ENCODE data around the gene NEK7. TPM values are rescaled to one million over a fixed set of nuclear protein-coding genes. Genes with fewer than 3 reads are reported as not detected.
"Not testable (repeated sequence)": the region's sequence is repeated elsewhere in the genome, so short reads cannot be mapped to it uniquely, and the experiment has no call there.

NEK7 gene
- total RNA-seq = 185 TPM
- long read RNA-seq, full-length matches to known transcripts = 542 of 636 reads
- long read RNA-seq, partial matches to known transcripts = 33 of 636 reads
- long read RNA-seq, other reads (novel, unspliced or antisense) = 61 of 636 reads

DNA sequence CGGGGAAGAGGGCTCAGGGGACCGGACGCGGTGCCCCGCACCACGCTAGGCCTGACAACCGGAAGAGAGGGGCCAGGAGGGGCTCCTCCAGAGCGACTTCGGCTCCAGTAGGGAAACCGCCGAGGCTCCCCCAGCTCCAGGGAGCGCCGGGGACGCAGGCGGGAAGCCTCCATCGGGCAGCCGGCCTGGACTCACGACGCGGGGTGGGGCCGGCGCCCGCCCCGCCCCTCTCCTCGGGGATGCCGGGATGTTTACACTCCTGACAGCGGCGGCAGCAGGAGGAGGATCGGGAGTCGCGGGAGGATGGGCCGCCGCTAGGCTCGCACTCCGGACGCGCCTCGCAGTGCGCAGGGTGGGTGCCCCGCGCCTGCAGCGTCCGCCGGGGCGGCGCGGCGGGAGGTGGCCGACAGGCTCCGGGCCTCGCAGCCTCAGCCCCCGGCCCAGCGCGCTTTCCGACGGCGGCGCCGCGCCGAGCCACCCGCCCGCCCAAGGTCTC is at the start of gene NEK7:
NEK7 (plus strand) TSS at position 254 of the 496 bp plus-strand sequence. CDS start 75,583 bp downstream, outside the sequence.
- peak; percentile 80 for ATAC-seq (ENCODE audit: poor library complexity)
- intact Hi-C loops (cut with DNase I) = loop anchor here (10.0 kb wide), 1 partner anchor 48 kb away; no protein-coding TSS in a partner anchor
- peak; percentile 92 for DNase-seq

DNA sequence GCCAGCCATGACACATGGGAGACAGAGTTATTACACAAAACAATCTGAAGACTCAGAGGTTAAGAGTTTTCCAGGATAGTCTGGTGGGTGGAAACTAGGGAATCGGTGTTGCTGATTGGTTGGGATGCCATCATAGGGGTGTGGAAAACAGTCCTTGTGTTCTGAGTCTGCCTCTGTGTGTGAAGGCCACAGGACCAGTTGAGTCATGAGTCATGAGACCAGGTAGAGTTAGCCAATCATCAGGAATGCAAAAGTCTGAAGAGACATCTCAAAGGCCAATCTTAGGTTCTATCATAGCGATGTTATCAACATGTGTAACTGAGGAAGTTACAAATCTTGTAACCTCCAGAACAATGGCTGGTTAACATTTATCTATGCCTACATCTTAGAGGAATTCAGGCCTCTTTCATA is 49.7 kb upstream of the NEK7 start:
- ATAC-seq (ENCODE audit: poor library complexity) = no peak
- DNase-seq = no peak
- intact Hi-C loops (cut with DNase I) = no loop called here

DNA sequence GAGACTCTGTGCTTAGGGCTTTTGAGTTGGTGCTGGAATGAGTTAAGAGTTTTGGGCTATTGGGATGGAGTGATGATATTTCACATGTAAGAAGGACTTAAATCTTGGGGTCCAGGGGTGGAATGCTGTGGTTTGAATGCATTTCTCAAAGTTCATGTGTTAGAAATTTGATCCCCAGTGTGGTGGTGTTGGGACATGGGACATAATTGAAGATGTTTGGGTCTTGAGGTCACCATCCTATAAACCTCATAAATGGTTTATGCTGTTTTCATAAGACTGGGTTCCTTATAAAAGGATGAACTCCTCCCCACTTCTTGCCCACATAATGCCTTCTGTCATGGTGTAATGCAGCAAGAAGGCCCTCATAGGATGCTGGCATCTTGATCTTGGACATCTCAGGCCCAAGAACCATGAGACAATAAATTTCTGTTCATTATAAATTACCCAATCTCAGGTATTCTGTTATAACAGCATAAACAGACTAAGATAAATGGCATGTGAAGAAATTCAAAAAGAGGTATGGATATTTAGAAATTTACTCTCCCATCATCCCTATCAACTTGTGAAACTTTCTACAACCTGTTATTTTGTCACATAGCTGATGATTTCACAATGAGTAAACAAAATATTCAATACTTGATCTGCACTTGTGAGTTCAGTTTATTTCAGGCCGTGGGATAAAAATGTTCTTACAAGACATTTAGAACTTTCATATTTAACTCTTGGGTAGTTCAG is 48.0 kb upstream of the NEK7 start:
- intact Hi-C loops (cut with DNase I) = no loop called here
- ATAC-seq (ENCODE audit: poor library complexity) (no peak), DNase-seq (no peak)

DNA sequence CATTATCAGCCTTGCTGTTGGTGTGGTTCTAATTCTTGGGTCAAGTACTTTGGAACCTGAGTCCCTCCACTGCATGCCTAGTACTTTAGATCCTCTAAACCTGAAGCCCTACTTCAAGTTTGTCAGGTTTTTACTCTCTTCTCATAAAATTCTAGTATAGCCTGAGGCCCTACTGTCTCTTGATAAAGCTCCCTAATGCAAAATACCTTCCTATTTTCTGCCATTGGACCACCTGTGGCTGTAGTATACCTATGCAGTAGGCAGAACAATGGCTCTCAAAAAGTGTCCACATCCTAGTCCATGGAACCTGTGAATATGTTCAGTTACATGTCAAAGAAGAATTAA is 47.5 kb upstream of the NEK7 start:
- intact Hi-C loops (cut with DNase I) = no loop called here
- DNase-seq (no peak), ATAC-seq (ENCODE audit: poor library complexity) (no peak)

DNA sequence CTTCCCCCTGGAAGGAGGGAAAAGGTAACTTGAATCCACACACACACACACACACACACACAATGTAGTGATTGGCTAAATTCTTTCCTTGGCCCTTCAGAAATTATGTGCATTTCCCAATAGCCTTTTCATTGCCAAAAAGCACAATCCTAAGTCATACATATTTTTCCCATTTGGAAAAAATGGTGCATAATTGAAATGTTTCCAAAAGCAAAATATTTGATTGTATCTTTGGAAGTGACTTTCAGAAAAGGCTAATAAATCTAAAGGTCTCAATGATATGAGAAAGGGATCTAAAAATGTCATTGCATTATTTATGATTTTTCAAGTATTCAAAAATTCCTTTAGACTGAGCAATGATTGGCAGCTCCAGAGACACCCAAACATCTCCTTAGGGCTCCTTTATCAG is 43.5 kb upstream of the NEK7 start:
- intact Hi-C loops (cut with DNase I) = no loop called here
- DNase-seq = no peak
- ATAC-seq (ENCODE audit: poor library complexity) = no peak

DNA sequence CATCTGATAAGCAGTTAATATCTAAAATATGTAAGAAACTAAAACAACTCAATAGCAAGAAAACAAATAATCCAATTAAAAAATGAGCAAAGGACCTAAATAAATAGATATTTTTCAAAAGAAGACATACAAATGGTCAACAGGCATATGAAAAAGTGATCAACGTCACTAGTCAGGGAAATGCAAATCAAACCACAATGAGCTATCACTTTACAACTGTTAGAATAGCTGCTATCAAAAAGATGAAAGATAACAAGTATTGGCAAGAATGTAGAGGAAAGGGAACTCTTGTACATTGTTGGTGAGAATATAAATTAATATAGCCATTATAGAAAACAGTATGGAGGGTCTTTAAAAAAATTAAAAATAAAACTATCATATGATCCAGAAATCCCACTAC is 40.7 kb upstream of the NEK7 start:
- ATAC-seq (ENCODE audit: poor library complexity) (no peak), DNase-seq (no peak)
- intact Hi-C loops (cut with DNase I) = no loop called here

DNA sequence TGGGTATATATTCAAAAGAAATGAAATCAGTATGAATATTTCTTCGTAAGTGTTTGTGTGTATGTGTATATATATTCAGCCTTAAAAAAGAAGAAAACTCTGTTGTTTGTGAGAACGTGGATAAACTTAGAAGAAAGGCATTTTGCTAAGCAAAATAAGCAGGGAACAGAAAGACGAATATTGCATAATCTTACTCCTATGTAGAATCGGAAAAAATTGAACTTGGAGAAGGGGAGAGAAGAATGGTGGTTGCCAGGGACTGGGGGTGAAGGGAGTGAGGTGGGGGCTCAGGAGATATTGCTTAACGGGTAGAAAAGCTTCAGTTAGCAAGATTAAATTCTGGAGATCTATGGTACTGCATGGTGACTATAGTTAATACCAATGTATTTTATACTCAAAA is 40.3 kb upstream of the NEK7 start:
- intact Hi-C loops (cut with DNase I) = no loop called here
- ATAC-seq (ENCODE audit: poor library complexity) = no peak
- DNase-seq = no peak

DNA sequence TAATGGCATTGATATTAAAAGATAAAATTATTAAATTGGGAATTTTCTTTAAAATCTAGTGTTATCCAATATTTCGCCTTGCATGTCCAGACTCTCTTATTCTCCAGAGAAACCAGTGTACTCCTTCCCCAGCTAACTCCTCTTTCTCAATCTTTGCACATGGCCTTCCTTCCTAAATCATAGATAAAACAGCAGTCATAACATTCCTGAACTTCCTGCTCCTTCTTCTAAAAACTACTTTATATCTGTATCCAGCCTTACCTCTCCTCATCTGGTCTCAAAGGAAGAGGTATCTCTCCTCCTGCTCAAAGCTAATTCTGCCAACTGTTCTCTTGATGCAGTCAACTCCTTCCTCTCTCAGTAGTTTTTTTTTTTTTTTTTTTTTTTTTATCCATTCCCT is 39.5 kb upstream of the NEK7 start:
- ATAC-seq (ENCODE audit: poor library complexity) = peak; percentile 59

DNA sequence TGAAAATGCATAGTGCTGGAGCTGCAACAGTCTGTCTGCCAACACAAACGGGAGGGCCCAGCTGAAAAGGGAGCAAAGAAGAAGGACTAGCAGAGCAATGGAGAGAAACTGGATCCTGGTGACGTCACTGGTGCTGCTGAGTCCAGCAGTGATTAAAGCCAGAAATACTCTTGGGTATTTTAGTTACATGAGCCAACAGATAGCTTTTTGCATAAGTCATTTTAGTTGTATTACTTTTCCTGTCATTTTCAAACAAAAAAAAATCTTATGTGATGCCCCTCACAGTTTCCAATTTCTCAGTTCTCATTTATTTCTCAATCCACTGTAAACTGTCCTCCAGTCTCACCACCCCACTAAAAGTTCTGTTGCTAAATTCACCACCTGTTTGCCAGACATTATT is 38.7 kb upstream of the NEK7 start:
- intact Hi-C loops (cut with DNase I) = no loop called here
- ATAC-seq (ENCODE audit: poor library complexity) = peak; percentile 97
- DNase-seq = peak; percentile 75

More for the DNA sequence above, 39.5 kb upstream of the NEK7 start:
- DNase-seq = no peak
- intact Hi-C loops (cut with DNase I) = no loop called here

DNA sequence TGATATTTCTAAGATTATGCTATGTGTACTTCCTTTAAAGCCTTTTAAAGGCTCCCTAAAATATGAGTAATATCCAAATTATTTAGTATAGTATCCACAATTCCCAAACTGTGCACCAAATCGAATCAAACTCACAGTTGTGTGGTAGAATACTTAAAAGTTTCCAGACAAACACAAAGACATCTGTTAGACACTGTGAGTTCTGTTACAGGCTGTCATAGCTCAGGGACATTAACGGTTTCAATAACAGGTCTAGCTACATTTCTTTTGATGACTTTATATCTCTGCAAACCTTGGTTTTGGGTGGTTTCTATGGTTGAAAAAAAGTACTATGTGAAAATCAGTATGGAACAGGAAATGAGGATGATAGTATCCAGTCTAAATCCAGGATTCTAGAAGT is 36.9 kb upstream of the NEK7 start:
- DNase-seq (no peak), ATAC-seq (ENCODE audit: poor library complexity) (no peak)
- intact Hi-C loops (cut with DNase I) = no loop called here

DNA sequence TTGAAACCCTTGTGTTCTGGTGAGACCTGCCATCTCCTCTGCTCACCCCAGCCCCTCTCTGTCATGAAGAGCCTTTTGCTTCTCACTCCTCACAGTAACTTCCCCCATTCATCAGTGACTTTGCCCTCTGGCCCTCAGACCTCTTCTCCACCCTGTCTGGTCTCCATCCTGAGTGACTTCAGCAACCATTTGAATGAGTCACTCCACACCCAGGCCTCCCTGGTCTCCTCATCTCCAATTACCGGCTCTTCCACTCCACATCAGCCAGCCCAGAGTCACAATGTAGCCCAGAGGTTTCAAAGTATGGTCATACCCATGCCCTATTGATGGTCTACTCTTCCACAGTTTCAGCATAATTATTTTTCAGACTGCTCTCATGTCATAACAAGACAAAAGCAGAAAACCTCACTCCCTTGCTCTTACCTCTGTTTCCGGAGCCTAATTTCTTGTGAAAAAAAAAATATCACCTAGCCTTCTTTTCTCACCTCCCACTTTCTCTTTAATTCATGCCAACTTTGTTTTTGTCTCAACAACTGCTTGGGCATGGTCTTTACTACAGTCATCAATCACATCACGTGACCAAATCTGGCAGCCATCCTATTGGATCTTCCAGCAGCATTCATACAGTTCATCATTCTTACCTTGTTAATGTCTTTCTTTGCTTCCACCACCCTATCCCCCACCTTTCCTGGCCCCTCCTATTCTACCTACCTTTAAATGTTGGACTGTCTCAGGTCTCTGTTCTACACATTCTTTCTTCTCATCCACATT is 35.6 kb upstream of the NEK7 start:
- ATAC-seq (ENCODE audit: poor library complexity) (no peak), DNase-seq (no peak)
- intact Hi-C loops (cut with DNase I) = no loop called here

DNA sequence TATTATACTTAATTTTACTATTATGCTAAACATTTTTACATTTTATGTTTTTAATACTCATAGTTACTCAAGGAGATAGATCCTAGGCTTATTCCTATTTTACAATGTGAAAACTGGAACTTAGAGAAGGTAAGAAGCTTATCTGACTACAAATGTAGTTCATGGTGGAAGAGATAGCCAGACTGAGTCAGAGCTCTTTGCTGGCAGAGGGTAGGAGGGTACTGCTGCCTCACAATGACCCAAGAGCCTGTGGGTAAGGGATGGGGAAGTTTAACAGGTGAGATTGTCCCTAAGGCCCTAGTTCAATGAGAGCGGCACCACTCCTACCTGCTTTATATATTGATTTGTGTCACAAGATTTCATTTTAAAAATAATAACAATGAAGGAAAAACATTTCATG is 34.1 kb upstream of the NEK7 start:
- ATAC-seq (ENCODE audit: poor library complexity) = no peak
- intact Hi-C loops (cut with DNase I) = no loop called here
- no peak for DNase-seq

DNA sequence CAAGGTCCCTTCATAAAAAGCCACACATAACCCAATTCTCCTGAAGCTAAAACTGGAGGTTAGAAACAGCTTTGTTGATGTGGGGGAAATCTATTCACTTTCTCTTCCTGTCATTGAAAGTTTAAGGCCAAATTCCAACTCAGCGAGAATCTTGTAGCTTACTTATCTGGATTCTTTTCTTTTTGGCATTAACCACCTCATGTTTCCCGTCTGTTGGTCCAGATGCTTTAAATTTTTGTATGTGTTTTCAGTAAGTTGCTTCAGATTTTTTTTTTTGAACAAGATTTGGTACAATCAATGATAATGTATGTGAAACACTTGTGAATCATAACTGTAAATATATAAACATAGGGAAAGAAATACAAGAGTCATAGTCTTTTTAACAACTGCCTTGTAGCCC is 33.7 kb upstream of the NEK7 start:
- intact Hi-C loops (cut with DNase I) = no loop called here
- DNase-seq = no peak
- ATAC-seq (ENCODE audit: poor library complexity) = no peak

DNA sequence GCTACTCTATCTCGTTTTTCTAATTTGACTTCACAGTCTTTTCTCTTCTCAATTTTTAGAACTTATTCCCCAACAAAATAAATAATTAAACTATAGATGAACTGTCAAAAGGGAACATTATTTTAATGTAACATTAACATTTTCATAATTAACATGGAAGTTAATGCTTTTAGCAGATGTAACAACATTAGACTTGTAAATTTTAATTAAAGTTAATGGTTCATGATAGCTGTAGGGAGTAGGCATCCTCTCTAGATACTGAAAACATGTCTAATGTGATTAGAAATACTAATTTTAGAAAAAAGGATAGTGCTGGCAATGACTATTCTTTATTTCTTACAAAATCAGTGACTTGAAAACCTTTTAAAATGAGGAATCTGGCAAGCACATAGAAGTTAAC is 32.1 kb upstream of the NEK7 start:
- ATAC-seq (ENCODE audit: poor library complexity) (no peak), DNase-seq (no peak)
- intact Hi-C loops (cut with DNase I) = no loop called here

DNA sequence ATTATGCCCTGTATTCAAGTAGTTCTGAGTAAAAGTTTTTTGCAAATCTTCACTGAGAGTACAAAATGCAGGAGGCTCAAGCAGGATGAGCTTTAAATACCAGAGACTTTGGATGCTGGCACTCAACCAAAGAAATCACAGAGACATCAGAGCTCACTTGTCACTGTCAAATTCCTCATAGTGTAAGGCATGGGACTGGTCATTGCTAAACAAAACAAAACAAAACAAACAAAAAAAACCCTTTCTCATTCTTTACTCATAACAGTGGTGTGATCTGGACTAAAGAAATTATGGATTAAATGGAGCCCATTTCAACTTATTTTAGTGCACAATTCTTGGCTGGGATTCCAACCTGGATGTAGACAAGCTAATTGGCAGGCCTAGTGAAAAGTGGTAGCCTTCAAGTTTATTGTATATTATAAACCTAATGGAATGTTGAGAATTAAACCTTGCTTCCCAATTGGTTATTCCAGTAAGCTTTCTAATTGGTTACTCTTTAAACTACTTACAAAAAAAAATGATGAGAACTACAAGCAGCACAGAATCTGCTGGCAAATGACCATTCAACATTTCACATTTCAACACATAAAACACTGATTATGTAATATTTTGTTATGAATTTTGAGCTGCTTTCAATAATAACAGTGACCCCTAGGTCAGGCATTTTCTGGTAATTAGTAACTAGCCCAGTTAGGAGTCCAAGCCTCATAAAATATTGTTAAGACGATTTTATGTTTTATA is 30.6 kb upstream of the NEK7 start:
- DNase-seq (no peak), ATAC-seq (ENCODE audit: poor library complexity) (peak; percentile 63)
- intact Hi-C loops (cut with DNase I) = no loop called here

DNA sequence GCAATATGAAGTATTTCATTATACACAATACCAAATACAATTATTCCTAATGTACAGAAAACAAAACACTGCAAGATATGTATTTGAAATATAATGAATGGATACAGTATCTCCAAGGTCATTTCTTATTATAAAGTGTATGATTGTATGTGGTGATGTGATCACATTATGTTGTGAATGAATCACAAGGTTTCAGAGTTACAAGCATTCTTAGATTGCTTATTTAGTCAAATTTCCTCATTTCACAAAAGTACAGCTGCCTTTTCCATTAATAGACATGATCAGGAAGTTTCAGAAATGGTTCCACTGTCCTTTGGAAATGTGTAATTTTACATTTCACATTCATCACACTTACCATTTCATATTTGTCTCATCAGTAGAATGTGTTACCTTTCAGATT is 28.3 kb upstream of the NEK7 start:
- intact Hi-C loops (cut with DNase I) = no loop called here
- no peak for ATAC-seq (ENCODE audit: poor library complexity)

DNA sequence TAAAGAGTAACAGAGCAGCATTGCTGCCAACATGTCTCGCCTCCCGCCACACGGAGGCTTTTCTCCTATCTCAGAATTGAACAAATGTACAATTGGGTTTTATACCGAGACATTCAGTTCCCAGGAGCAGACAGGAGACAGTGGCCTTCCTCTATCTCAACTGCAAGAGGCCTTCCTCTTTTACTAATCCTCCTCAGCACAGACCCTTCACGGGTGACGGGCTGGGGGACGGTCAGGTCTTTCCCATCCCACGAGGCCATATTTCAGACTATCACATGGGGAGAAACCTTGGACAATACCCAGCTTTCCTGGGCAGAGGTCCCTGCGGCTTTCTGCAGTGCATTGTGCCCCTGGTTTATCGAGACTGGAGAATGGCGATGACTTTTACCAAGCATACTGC is 26.7 kb upstream of the NEK7 start:
- ATAC-seq (ENCODE audit: poor library complexity); DNase-seq; intact Hi-C loops (cut with DNase I): not testable (repeated sequence)

More for the DNA sequence above, 28.3 kb upstream of the NEK7 start:
- DNase-seq = no peak

DNA sequence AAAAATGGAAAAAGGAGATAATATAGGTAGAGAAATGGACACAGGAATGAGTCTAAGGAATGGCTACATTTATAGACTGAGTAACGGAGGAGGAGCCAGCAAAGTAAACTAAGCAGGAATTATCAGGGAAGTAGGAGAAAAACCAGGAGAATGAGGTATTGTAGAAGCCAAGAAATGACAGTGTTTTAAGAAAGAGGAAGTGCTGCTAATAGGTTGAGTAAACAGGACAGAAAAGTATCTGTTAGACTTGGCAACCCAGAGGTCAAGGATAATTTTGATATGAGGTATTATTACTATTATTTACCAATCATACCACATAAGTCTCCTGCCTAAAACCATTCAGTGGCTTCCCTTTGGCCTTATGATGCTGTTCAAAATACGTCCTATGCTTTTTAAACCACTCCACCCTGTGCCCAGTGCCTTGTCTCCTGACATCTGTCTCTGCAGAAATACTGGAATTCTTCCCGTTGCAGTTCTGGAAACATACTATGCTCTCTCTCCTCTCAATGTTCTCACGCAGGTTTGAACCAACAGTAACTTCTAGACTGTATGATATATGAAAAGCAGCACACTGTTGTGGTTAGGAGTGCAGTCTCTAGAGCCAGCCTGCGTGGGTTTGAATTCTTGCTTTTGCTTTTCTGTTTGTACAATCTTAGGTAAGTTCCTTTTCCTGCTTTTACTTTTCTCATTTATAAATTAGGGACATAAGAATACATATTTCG is 24.6 kb upstream of the NEK7 start:
- DNase-seq = no peak
- no peak for ATAC-seq (ENCODE audit: poor library complexity)
- intact Hi-C loops (cut with DNase I) = no loop called here

DNA sequence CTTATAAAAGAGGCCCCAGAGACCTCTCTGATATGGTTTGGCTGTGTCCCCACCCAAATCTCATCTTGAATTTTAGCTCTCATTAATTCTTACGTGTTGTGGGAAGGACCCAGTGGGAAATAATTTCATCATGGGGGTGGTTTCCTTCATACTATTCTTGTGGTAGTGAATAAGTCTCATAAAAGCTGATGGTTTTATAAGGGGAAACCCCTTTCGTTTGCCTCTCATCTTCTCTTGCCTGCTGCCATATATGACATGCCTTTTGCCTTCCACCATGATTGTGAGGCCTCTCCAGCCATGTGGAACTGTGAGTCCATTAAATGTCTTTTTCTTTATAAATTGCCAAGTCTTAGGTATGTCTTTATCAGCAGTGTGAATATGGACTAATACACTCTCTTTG is 22.5 kb upstream of the NEK7 start:
- ATAC-seq (ENCODE audit: poor library complexity) (no peak), DNase-seq (no peak)
- intact Hi-C loops (cut with DNase I) = no loop called here
